HG03066 (cell line): ENCODE data around the gene PYCR2.
"Not testable (repeated sequence)": the region's sequence is repeated elsewhere in the genome, so short reads cannot be mapped to it uniquely, and the experiment has no call there.

Experiments
- ATAC-seq: cut with Tn5 transposase; IDR thresholded peaks from one replicate; pipeline ENCODE4 v1.9.1; 2021; ENCODE audit warnings: low read depth; ENCODE audit not compliant: unreplicated experiment

Gene PYCR2

GRCh38 chr1:225896494-225896893 lies 27.6 kb downstream of the PYCR2 start:
- no peak for ATAC-seq

GRCh38 chr1:225892307-225892706 lies 31.7 kb downstream of the PYCR2 start:
- ATAC-seq: no peak

- no peak for ATAC-seq
Observed at GRCh38 chr1:225891229-225891972, 32.6 kb downstream of the PYCR2 start.

GRCh38 chr1:225890346-225891228 lies 33.5 kb downstream of the PYCR2 start:
- no peak for ATAC-seq

- ATAC-seq: no peak
Observed at GRCh38 chr1:225889743-225890142, 34.3 kb downstream of the PYCR2 start.

GRCh38 chr1:225888898-225889601 lies 35.0 kb downstream of the PYCR2 start, which contains the start of gene LEFTY1:
Gene LEFTY1, minus strand, starts transcription at chr1:225889146. Its CDS starts 80 bp downstream, at chr1:225889066.
- no peak for ATAC-seq

GRCh38 chr1:225888289-225888897 lies 35.7 kb downstream of the PYCR2 start:
- ATAC-seq: no peak

GRCh38 chr1:225887554-225888288 lies 36.3 kb downstream of the PYCR2 start:
- ATAC-seq: not testable (repeated sequence)

- ATAC-seq: no peak
Observed at GRCh38 chr1:225887030-225887314, 37.1 kb downstream of the PYCR2 start.

GRCh38 chr1:225886159-225887029 lies 37.7 kb downstream of the PYCR2 start:
- ATAC-seq: no peak

- no peak for ATAC-seq
Observed at GRCh38 chr1:225885336-225885735, 38.7 kb downstream of the PYCR2 start.

- ATAC-seq: no peak
Observed at GRCh38 chr1:225883616-225884265, 40.3 kb downstream of the PYCR2 start.

GRCh38 chr1:225882694-225883615 lies 41.1 kb downstream of the PYCR2 start:
- peak; percentile 27 for ATAC-seq

- peak; percentile 64 for ATAC-seq
Observed at GRCh38 chr1:225881959-225882693, 41.9 kb downstream of the PYCR2 start, which contains the start of gene TMEM63A. Gene TMEM63A, minus strand, starts transcription at chr1:225882380. Its CDS starts 4,800 bp downstream, at chr1:225877580.

- peak; percentile 31 for ATAC-seq
Observed at GRCh38 chr1:225881081-225881958, 42.7 kb downstream of the PYCR2 start.

GRCh38 chr1:225880636-225881035 lies 43.4 kb downstream of the PYCR2 start:
- no peak for ATAC-seq
